Measurements from ENCODE around the gene ZC3H12D. TPM values are rescaled to one million over a fixed set of nuclear protein-coding genes. Genes with fewer than 3 reads are reported as not detected.

ZC3H12D gene
- total and polyA plus RNA-seq, 2 donors (not counting 3 experiments of a cell fraction or from before 2014, with no cell fraction given), result 0.06 TPM; not detected in 1

DNA sequence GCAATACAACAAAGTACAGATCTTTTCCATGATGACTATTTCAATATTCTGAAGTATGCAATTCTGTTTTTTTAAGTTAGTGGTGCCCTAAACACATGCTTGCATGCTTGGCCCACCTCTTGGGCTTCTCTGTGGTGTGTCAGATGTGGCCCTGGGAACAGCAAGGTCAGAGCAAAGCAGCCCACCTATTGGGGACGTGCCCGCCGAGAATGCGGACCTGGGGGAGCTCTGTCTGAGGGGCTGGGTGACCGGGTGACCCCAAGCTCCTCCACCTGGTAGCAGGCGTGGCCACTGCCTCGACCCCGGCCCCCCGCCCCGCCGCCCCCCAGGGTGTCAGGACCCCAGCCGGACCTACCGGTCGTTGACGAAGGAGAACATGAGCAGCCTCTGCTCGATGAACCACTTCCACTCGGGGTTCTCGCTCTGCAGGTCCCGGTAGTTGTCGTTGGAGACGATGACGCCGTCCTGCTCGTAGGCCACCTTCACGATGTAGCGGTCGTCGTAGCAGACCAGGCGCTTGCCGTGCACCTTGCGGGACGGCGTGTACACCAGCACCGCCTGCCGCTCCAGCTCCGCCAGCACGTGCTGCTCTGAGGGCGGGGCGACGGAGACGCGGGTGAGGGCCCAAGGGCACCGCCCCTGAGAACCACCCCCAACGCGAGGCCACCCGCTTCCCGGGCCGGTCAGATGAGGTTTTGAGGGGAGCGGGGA, 28.3 kb downstream of the ZC3H12D start:
- H4K20me1 ChIP-seq (replicated peaks; ENCODE audit: control insufficient read depth, extremely low read depth, insufficient read depth, low read length), result no peaks in the 10 kb centered on the region

DNA sequence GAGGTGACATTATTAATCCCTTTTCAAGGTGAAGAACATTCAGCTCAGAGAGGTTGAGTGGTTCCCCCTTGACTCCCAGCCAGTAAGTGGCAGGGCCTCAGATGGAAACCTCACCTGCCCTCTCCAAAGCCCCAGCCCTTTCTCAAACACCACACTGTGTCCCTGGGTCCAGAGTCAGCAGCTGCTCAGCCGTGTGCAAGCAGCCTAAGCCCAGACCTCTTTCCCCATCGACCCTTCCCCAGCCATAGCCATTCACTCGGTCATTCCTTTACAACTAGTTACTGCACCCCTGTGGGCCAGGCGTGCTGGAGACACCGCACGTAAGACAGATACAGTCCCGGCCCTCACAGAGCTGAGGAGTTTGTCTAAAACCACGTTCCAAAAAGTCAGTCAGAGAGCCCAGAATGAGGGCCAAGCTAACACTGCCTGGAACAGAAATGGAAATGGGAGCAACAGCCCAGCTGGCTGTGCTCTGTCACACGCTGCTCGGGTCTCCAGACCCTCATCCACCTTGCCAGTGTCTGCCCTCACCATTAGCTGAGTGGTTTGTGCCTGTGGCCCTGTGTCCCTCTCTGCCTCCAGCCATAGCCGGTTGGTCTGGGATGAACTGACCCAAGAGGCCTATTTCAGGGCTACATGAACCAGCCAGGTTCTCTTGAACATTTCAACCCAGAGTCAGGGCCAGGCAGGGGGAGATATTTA, 29.6 kb downstream of the ZC3H12D start:
- no peaks in the 10 kb centered on the region for H3K36me3 ChIP-seq (ENCODE audit: control insufficient read depth in 2 of 2, extremely low read depth in 1 of 2, insufficient read depth in 2 of 2, low read length in 2 of 2)
- no TSS peak for BruUV-seq (replicated peaks)
- no peaks in the 10 kb centered on the region for H3K9me3 ChIP-seq (replicated peaks; ENCODE audit: control insufficient read depth, insufficient read depth, low read length)
- no peaks in the 10 kb centered on the region for H4K20me1 ChIP-seq (replicated peaks; ENCODE audit: control insufficient read depth, extremely low read depth, insufficient read depth, low read length)
- no peak for DNase-seq (ENCODE audit: low read depth, low spot score)
- no peak overlapping the region for H3K4me3 ChIP-seq (replicated peaks in 1 of 3; ENCODE audit: insufficient read depth in 1 of 3, low read depth in 1 of 3, low read length in 3 of 3)
- no peaks in the 10 kb centered on the region for H3K79me2 ChIP-seq (ENCODE audit: control insufficient read depth, insufficient read depth, low read length)
- FAIRE-seq, result no peak
- TF ChIP-seq POLR2AphosphoS5 (IDR thresholded peaks at IDR 0.05; ENCODE audit: insufficient read depth, low read depth, low read length), result no peak
- TF ChIP-seq, protein P1, sequence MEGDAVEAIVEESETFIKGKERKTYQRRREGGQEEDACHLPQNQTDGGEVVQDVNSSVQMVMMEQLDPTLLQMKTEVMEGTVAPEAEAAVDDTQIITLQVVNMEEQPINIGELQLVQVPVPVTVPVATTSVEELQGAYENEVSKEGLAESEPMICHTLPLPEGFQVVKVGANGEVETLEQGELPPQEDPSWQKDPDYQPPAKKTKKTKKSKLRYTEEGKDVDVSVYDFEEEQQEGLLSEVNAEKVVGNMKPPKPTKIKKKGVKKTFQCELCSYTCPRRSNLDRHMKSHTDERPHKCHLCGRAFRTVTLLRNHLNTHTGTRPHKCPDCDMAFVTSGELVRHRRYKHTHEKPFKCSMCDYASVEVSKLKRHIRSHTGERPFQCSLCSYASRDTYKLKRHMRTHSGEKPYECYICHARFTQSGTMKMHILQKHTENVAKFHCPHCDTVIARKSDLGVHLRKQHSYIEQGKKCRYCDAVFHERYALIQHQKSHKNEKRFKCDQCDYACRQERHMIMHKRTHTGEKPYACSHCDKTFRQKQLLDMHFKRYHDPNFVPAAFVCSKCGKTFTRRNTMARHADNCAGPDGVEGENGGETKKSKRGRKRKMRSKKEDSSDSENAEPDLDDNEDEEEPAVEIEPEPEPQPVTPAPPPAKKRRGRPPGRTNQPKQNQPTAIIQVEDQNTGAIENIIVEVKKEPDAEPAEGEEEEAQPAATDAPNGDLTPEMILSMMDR (IDR thresholded peaks at IDR 0.05; ENCODE audit: extremely low read depth in 1 of 2, insufficient read depth in 1 of 2, low read depth in 1 of 2, low read length in 2 of 2), result no peak
- TF ChIP-seq POLR2A (IDR thresholded peaks at IDR 0.05; ENCODE audit: low read depth, low read length), result no peak
- no peak for TF ChIP-seq JUN (IDR thresholded peaks at IDR 0.05; ENCODE audit: borderline replicate concordance, insufficient read depth, insufficient read length, low read depth)
- no peak for TF ChIP-seq EZH2 (IDR thresholded peaks at IDR 0.05; ENCODE audit: borderline replicate concordance, low read depth, low read length, severe bottlenecking)
- no peak overlapping the region for H3K4me2 ChIP-seq (ENCODE audit: insufficient read depth, low read length)
- no peak overlapping the region for H2AFZ ChIP-seq (ENCODE audit: low read depth, low read length)
- intact Hi-C loops (cut with micrococcal nuclease) (no loop called here), dilution Hi-C loops (cut with MboI; ENCODE audit: extremely low pct_ligation_motif_present, low sequenced_read_pairs) (no loop called here)
- H3K9me1 ChIP-seq (replicated peaks; ENCODE audit: control insufficient read depth, extremely low read depth, insufficient read depth, low read length), result no peaks in the 10 kb centered on the region
- H3K4me1 ChIP-seq (ENCODE audit: control insufficient read depth, extremely low read depth, insufficient read depth, low read length), result no peaks in the 10 kb centered on the region
- H3K27me3 ChIP-seq (ENCODE audit: control insufficient read depth in 2 of 2, insufficient read depth in 2 of 2, low read length in 2 of 2), result peaks cover 25 to 40% of the 10 kb centered on the region in 2 experiments
- CTCF ChIA-PET, result interaction anchor here (1.2 to 1.7 kb wide), 3 partner anchors 19 to 427 kb away, joined by 3 to 8 read pairs (median 3); no protein-coding TSS in a partner anchor
- no peak overlapping the region for H3K9ac ChIP-seq (replicated peaks; ENCODE audit: extremely low read depth, insufficient read depth, low read length)
- POLR2A ChIA-PET, result no interaction called here
- no peak overlapping the region for H3K27ac ChIP-seq (ENCODE audit: insufficient read depth, low read depth, low read length)

More for the DNA sequence above, 28.3 kb downstream of the ZC3H12D start:
- BruUV-seq (replicated peaks), result no TSS peak
- Histone ChIP-seq H2AFZ (ENCODE audit: low read depth, low read length) (no peak overlapping the region), H3K9me1 (replicated peaks; ENCODE audit: control insufficient read depth, extremely low read depth, insufficient read depth, low read length) (no peaks in the 10 kb centered on the region), H3K36me3 (ENCODE audit: control insufficient read depth in 2 of 2, extremely low read depth in 1 of 2, insufficient read depth in 2 of 2, low read length in 2 of 2) (no peaks in the 10 kb centered on the region), H3K27me3 (ENCODE audit: control insufficient read depth in 2 of 2, insufficient read depth in 2 of 2, low read length in 2 of 2) (peaks cover 21 to 28% of the 10 kb centered on the region in 2 experiments), H3K9me3 (replicated peaks; ENCODE audit: control insufficient read depth, insufficient read depth, low read length) (no peaks in the 10 kb centered on the region), H3K9ac (replicated peaks; ENCODE audit: extremely low read depth, insufficient read depth, low read length) (no peak overlapping the region), H3K79me2 (ENCODE audit: control insufficient read depth, insufficient read depth, low read length) (no peaks in the 10 kb centered on the region), H3K27ac (ENCODE audit: insufficient read depth, low read depth, low read length) (no peak overlapping the region), H3K4me1 (ENCODE audit: control insufficient read depth, extremely low read depth, insufficient read depth, low read length) (no peaks in the 10 kb centered on the region), H3K4me3 (replicated peaks in 1 of 3; ENCODE audit: insufficient read depth in 1 of 3, low read depth in 1 of 3, low read length in 3 of 3) (no peak overlapping the region), H3K4me2 (ENCODE audit: insufficient read depth, low read length) (no peak overlapping the region)
- dilution Hi-C loops (cut with MboI; ENCODE audit: extremely low pct_ligation_motif_present, low sequenced_read_pairs) (no loop called here), intact Hi-C loops (cut with micrococcal nuclease) (no loop called here)
- CTCF ChIA-PET, result no interaction called here
- FAIRE-seq (no peak), DNase-seq (ENCODE audit: low read depth, low spot score) (no peak)
- no peak for TF ChIP-seq POLR2A (IDR thresholded peaks at IDR 0.05; ENCODE audit: low read depth, low read length)
- POLR2A ChIA-PET, result no interaction called here

Measured in endothelial cell of umbilical vein (primary cell).